ENCODE measurements around the gene WWP2.
"Not testable (repeated sequence)": the region's sequence is repeated elsewhere in the genome, so short reads cannot be mapped to it uniquely, and the experiment has no call there.

The WWP2 gene

DNA sequence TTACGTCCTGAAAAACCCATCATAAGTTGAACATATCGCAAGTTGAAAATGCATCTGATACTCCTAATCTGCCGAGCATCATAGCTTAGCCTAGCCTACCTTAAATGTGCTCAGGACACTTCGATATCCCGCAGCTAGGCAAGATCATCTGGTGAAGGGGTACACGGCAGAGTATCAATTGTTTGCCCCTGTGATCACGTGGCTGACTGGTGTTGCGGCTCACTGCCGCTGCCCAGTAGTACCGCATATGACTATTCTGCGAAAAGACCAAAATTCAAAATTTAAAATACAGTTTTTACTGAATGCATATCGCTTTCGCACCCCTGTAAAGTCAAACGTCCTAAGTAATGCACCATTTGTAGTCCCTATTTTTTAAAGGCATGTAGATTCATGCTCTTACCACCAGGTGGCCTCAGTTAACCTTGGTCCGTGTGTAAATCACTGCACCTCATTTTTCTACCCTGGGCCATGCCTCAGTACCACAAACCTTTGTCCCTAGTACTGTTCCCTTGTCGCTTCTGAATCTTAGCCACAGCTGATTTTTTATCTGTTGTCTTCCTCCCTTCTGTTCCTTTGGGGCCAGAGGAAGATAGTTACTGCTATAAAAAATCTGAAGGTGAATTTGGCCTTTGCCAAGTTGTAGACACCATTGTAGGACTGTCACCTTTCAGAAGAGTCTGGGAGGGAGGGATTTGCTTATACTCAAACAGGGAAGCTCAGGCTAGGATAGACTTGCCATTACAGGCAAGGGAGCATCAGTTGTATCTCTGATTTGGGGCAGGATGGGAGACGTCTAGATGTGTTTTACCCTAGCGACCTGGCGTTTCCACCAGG lies 34.4 kb downstream of the WWP2 start:
- peak; percentile 67 to 72 (median 69) for DNase-seq

DNA sequence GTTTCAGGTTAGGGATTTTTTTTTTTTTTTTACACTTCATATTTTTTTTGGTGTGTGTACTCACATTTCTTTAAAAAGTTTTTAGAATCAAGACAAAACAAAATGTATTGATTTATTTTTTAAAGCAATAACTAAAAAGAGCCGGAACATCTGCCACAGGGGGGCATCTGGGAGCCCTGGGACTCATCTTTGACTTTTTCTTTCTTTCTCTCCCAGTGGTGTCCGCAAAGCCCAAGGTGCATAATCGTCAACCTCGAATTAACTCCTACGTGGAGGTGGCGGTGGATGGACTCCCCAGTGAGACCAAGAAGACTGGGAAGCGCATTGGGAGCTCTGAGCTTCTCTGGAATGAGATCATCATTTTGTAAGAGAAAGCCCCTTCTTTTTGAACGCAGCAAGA lies 36.3 kb downstream of the WWP2 start:
- DNase-seq: no peak

GRCh38 chr16:69799611-69800031 lies 37.5 kb downstream of the WWP2 start:
- no peak for DNase-seq

DNA sequence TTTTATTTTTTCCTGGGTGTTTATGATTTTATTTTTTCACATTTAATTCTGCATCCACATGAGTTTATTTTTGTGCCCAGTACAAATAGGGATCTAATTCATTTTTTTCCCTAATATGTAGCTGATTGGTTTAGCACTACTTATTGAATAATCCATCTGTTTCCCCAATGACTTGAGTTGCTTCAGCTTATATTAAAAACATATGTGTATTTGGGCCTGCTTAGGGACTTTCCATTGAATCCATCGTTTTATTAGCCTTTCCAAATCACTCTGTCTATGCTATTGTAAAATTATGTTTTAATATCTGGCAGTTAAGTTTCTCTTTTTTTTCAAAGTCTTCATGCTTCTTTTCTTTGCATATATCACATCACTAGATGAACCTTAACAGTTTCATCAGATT lies 42.2 kb downstream of the WWP2 start:
- DNase-seq: no peak

GRCh38 chr16:69806776-69807175 lies 44.6 kb downstream of the WWP2 start:
- not testable (repeated sequence) for DNase-seq

- no peak for DNase-seq
Measured at GRCh38 chr16:69812688-69813014, 50.5 kb downstream of the WWP2 start.

- DNase-seq: no peak
Measured at GRCh38 chr16:69814078-69814477, 51.9 kb downstream of the WWP2 start.

- no peak for DNase-seq
Measured at GRCh38 chr16:69814561-69814960, 52.4 kb downstream of the WWP2 start.

- not testable (repeated sequence) for DNase-seq
Measured at GRCh38 chr16:69815216-69815883, 53.2 kb downstream of the WWP2 start.

DNA sequence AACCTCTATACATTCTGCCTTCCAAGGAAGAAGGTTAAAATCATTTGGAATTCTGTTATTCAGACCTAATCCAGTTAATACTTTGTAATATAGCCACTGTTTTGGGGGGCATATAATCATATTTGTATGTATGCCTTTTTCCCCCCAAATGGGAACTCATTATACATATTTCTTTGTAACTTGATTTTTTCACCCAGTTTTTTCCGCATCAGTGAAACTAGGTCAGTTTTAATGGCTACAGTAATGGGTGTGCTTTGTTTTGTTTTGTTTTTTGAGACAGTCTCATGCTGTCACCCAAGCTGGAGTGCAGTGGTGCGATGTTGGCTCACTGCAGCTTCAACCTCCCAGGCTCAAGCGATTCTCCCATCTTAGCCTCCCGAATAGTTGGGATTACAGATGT lies 54.9 kb downstream of the WWP2 start:
- DNase-seq: no peak

DNA sequence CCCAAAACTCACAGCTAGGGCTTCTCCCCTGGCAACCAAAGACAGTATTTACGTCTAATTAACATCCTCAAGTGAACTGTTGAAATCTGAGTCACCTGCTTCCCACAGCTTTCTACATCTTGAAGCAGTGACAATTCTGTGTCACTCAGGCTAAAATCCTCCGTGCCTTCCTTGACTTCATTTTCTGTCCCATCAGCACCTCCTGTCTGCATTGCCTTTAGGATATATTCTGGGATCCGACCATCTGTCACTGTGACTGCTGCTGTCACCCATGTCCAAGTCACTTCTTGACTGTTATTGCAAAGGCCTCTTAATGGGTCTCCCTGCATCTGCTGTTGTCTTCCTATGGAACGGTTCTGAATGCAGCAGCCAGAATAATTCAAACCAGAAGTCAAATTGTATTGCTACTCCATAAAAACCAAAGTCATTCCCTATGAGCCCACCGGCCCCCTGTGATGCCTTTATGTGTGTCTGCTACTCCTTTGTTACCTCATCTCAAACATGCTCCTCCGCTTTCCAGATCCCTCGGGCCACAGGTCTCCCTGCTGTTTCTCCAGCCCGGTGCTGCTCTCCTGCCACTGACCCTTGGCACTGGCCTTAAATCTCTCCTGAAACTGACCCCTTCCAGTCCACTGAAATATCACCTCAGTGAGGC lies 56.9 kb downstream of the WWP2 start:
- DNase-seq: no peak

GRCh38 chr16:69820926-69821541 lies 58.9 kb downstream of the WWP2 start:
- no peak for DNase-seq

GRCh38 chr16:69821844-69822173 lies 59.7 kb downstream of the WWP2 start:
- no peak for DNase-seq

DNA sequence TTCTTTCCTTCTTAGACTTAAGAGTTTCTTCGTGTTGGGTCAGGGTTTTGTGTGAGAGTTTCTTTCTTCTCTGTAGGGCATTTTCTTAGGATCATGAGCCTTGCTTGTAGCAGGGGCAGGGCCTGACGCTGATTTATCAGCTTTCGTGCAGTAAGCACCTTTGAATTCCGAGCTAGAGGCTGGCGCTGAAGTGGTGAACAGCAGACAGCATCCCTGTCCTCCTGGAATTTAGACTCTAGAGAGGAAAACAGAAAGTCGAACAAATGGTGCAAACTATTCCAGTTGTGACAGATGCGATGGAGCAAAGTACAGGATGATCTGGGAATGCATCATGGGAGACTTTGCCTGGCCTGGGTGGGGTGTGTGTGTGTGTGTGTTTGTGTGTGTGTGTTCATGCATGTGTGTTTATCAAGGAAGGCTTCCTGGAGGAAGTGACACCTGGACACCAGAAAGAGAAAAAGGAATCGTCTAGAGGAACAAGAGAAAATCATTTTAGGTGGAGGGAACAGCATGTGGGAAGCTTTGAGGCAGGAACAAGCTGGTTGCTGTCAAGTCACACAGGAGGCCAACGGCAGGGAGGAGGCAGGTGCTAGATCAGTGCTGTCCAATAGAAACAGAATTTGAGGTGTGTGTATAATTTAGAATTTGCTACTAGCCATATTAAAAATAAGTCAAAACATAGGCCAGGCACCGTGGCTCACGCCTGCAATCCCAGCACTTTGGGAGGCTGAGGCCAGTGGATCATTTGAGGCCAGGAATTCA lies 60.2 kb downstream of the WWP2 start:
- DNase-seq: no peak

DNA sequence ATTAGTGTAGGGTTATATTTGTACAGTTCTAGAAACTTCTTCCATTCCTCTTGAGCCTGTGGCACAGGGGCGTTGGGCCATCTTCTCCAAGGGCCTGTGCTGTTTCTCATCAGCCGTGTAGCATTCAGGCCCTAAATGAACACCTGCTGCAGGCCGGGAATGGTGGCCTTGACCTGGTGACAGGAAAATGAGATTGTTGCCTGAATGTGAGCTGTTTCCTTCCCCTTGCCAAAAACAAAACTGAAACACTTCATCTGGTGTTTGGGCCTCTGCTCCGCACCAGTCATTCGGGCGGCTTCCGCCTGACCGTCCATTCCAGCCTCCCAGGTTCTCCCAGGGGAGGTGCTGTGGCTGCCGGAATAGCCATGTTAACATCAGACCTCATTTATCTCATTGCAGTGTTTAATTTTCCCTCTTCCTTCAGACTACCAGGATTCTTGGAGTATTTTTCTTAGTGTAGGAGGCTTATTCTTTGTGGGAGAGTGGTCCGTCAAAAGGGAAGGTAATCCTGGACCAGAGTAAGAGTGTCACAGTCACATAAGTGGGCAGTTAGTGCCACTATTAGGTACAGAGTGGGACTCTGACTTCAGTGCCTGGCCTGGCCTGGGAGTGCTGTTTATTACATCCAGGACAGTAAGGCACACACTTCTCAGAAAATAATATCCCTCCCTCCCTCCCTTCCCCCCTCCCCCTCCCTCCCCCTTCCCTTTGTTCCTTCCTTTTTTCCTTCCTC lies 61.9 kb downstream of the WWP2 start:
- peak; percentile 32 to 63 (median 39) for DNase-seq

DNA sequence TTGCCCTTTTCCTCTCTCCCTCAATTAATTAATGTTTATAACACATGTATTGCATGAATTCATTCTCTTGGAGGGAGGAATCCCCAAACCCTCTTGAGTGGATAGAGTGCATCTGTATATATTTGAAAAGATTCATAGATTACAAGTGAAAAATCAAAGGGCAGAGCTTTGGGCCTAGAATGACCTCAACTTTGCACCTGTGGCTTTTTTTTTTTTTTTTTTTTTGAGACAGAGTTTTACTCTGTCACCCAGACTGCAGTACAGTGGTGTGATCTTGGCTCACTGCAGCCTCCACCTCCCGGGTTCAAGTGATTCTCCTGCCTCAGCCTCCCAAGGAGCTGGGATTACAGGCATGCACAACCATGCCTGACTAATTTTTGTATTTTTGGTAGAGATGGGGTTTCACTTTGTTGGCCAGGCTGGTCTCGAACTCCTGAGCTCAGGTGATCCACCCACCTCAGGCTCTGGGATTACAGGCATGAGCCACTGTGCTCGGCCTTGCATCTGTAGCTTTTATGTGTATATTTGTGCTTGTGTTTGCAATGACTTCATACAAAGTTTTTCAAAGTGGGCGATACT lies 62.5 kb downstream of the WWP2 start:
- DNase-seq: not testable (repeated sequence)

DNA sequence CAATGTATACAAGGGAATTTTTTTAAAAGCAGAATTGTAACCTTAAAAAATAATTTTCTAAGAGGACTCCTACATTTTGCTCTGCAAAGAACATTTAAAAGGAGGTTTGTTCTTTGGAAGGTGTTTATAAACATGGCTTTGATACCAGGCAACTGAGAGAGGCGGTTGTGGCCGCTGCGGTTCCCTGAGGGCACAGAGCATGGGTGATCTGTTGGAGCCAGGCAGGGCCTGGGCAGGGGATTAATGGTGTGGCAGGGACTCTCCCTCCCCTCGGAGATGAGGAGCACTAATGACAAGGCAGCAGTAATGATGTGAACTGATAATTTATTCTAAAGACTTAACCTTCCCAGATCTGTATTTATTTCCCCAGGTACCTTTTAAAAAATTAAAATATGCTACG lies 65.4 kb downstream of the WWP2 start:
- DNase-seq: no peak

GRCh38 chr16:69829338-69829737 lies 67.2 kb downstream of the WWP2 start:
- DNase-seq: no peak

DNA sequence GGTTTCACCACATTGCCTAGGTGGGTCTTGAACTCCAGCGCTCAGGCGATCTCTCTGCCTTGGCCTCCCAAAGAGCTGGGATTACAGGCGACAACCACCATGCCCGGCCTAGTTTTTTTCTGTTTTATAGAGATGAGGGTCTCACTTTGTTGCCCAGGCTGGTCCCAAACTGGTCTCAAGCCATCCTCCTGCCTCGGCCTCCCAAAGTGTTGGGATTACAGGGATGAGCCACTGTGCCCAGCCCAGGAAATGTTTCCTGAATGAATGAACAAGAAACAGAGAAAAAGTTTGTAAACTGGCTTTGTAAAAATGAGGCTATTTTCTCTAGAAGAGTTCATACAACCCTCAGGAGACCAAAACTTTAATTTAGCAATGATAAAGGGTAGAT lies 68.0 kb downstream of the WWP2 start:
- DNase-seq: no peak

DNA sequence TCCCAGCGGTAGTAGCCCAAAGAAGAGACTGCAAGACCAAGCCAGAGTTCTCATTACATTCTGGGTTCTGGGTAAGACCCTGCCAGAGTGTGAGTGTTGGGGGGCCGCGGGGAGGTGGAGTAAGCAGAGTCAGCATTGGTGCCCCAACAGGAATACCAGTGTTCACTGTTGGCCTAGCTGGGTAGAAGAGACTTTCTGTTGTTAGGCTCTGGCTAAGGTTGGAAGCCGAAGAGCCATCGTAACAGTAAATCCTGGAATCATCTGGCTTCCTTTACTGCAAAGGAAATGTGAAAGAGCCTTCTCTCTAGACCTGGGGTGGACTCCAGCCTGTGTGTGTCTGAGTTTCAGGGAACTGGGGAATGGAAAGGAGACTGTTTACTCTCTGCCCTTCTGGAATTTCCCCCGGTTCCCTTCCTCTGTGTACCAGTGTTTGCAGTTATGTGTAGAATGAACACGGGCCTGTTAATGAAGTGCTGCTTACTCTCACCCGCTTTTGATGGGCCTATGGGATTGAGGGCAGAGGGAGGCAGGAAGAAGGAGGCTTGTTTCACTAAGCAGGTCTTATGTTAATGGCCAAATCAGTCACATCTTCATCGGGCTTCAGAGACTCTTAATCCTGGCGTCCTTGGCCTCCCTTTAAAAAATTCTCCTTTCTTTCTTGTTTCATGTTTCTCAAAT lies 68.5 kb downstream of the WWP2 start:
- no peak for DNase-seq
